SKM-1 treated with dmso at 0.1 percent for 144 hours (cell line): ENCODE results near the gene GRM3.

Experiments
- DNase-seq: peaks from one replicate; lab custom pipeline; 2025; ENCODE audit not compliant: unreplicated experiment; lab: John Stamatoyannopoulos, UW

Gene GRM3

GRCh38 chr7:86889501-86889900, 245.8 kb downstream of the GRM3 start:
- DNase-seq = no peak

- DNase-seq = no peak
Observed at GRCh38 chr7:86898171-86898570, 254.5 kb downstream of the GRM3 start.

- DNase-seq = no peak
Observed at GRCh38 chr7:86900886-86901285, 257.2 kb downstream of the GRM3 start.

GRCh38 chr7:86904949-86905834, 261.5 kb downstream of the GRM3 start:
- peak; percentile 8 for DNase-seq

- DNase-seq = no peak
Observed at GRCh38 chr7:86908948-86909347, 265.2 kb downstream of the GRM3 start.

- no peak for DNase-seq
Observed at GRCh38 chr7:86911659-86912058, 267.9 kb downstream of the GRM3 start.

GRCh38 chr7:86913709-86914108, 270.0 kb downstream of the GRM3 start:
- DNase-seq = no peak
